Common myeloid progenitor, CD34-positive (primary cell): ENCODE measurements around the gene EHBP1L1.

Source experiments
- CTCF ChIA-PET: fragments of 350-600 bp; sonication (Branson Sonifier 250); formaldehyde crosslinking; loops from one replicate; lab custom pipeline; 2021; ENCODE audit warnings: antibody characterized with exemption; lab: Charles Lee
- POLR2A ChIA-PET: fragments of 350-600 bp; sonication (Branson Sonifier 250); formaldehyde crosslinking; loops from one replicate; lab custom pipeline; 2021; ENCODE audit warnings: antibody characterized with exemption; lab: Charles Lee
- DNase-seq, 3 donors: peaks; one replicate each; pipeline versions ENCODE4 v3.0.0 to v3.0.0-alpha.2; 2013
- H3K27ac ChIP-seq, 2 experiments: 1 replicate in 1 of 2; 2 replicates in 1 of 2; pipeline ENCODE4 v1.7.0; 2013; ENCODE audit warnings: inconsistent platforms in 2 of 2, low read length in 2 of 2, mild to moderate bottlenecking in 2 of 2, low read depth in 1 of 2, moderate library complexity in 1 of 2; ENCODE audit not compliant: severe bottlenecking in 2 of 2, insufficient read depth in 1 of 2, poor library complexity in 1 of 2
- H3K27me3 ChIP-seq, 5 experiments: replicated peaks in 2 of 5; 1 replicate in 3 of 5; 2 replicates in 2 of 5; pipeline versions ENCODE4 v1.6.1 to v1.7.0; 2013; ENCODE audit warnings: low read length in 4 of 5, mild to moderate bottlenecking in 2 of 5, moderate library complexity in 2 of 5, inconsistent platforms in 1 of 5; ENCODE audit not compliant: insufficient read depth in 5 of 5, control insufficient read depth in 4 of 5
- H3K36me3 ChIP-seq, 4 experiments: 1 replicate in 2 of 4; 2 replicates in 2 of 4; pipeline versions ENCODE4 v1.6.1 to v1.7.0; 2013; ENCODE audit warnings: low read length in 3 of 4, control low read depth in 1 of 4, mild to moderate bottlenecking in 1 of 4; ENCODE audit not compliant: control insufficient read depth in 4 of 4, insufficient read depth in 4 of 4
- H3K4me1 ChIP-seq, 4 experiments: 1 replicate in 3 of 4; 2 replicates in 1 of 4; pipeline versions ENCODE4 v1.6.1 to v1.7.1; 2013; ENCODE audit warnings: low read length in 3 of 4, mild to moderate bottlenecking in 3 of 4, control low read depth in 1 of 4, inconsistent platforms in 1 of 4, moderate library complexity in 1 of 4; ENCODE audit not compliant: control insufficient read depth in 4 of 4, insufficient read depth in 4 of 4; ENCODE audit errors: control extremely low read depth in 1 of 4
- H3K4me3 ChIP-seq, 7 experiments: 1 replicate in 4 of 7; 2 replicates in 3 of 7; pipeline versions ENCODE4 v1.5.1 to v1.7.0; 2013; ENCODE audit warnings: mild to moderate bottlenecking in 7 of 7, low read length in 6 of 7, moderate library complexity in 6 of 7, inconsistent platforms in 2 of 7, low read depth in 2 of 7, control low read depth in 1 of 7; ENCODE audit not compliant: insufficient read depth in 4 of 7, control insufficient read depth in 1 of 7; ENCODE audit errors: extremely low read depth in 1 of 7
- H3K9me3 ChIP-seq, 5 experiments: 1 replicate in 4 of 5; 2 replicates in 1 of 5; pipeline versions ENCODE4 v1.6.1 to v1.7.1; 2013; ENCODE audit warnings: low read length in 4 of 5, mild to moderate bottlenecking in 2 of 5, inconsistent platforms in 1 of 5, low read depth in 1 of 5, moderate library complexity in 1 of 5; ENCODE audit not compliant: control insufficient read depth in 4 of 5, insufficient read depth in 2 of 5; ENCODE audit errors: control extremely low read depth in 1 of 5
- WGBS: methylation state at CpG from one replicate; pipeline ENCODE4 v1.1.5; 2013; ENCODE audit not compliant: insufficient coverage; 5-methylcytosine and 5-hydroxymethylcytosine counted together

The EHBP1L1 gene

DNA sequence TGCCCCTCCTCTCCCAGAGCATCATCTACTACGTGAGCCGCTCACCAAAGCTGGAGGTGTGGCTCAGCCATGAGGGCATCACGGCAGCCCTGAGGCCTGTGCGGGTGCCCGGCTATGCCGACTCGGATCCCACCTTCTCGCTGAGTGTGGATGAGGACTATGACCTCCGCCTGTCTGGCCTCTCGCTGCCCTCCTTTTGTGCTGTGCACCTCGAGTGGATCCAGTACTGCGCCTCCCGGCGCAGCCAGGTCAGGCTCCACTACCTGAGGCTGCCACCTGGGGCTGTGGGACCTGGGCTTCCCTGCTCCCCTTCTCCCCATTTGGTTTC lies 58.2 kb downstream of the EHBP1L1 start:
- no peak for DNase-seq
- WGBS, result 94% methylated on average over 9 of the region's 14 CpGs
- Histone ChIP-seq H3K36me3 (peaks cover 6 to 74% (median 41%) of the 10 kb centered on the region in 4 experiments), H3K9me3 (no peaks in the 10 kb centered on the region), H3K4me1 (peaks cover 0 to 47% (median 36%) of the 10 kb centered on the region in 4 experiments), H3K27ac (peak overlapping the region in 1 of 2 experiments; percentile 26), H3K27me3 (no peaks in the 10 kb centered on the region), H3K4me3 (peak overlapping the region in 2 of 7 experiments; percentile 46 to 57)
- CTCF ChIA-PET, result interaction anchor here (0.7 to 3.5 kb wide), 10 partner anchors 9 to 185 kb away, joined by 3 to 18 read pairs (median 3); no protein-coding TSS in a partner anchor
- POLR2A ChIA-PET, result no interaction called here

DNA sequence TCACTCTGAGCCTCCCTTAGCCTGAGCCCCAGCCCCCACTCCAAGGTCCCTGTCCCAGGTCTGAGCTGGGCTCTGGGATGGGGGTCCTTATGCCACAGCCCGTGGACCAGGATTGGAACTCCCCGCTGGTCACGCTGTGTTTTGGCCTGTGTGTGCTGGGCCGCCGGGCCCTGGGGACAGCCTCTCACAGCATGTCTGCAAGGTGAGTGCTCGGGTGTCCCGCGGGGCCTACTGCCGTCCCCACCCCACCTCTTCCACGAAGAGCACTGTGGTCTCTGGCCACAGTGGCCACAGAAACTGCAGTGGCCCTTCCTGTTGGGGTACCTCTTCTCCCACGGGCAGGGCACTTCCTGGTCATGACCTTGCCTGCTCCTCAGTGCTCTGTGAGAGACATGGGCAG lies 58.6 kb downstream of the EHBP1L1 start:
- Histone ChIP-seq H3K4me1 (peaks cover 0 to 50% (median 38%) of the 10 kb centered on the region in 4 experiments), H3K36me3 (peaks cover 2 to 71% (median 39%) of the 10 kb centered on the region in 4 experiments), H3K27me3 (no peaks in the 10 kb centered on the region), H3K9me3 (no peaks in the 10 kb centered on the region), H3K4me3 (peak overlapping the region in 2 of 7 experiments; percentile 46 to 57), H3K27ac (no peak overlapping the region)
- WGBS, result 89% methylated on average over 11 of the region's 11 CpGs
- POLR2A ChIA-PET, result no interaction called here
- DNase-seq, result no peak
- CTCF ChIA-PET, result interaction anchor here (1.2 to 2.8 kb wide), 7 partner anchors 9 to 184 kb away, joined by 3 to 14 read pairs (median 3); no protein-coding TSS in a partner anchor

DNA sequence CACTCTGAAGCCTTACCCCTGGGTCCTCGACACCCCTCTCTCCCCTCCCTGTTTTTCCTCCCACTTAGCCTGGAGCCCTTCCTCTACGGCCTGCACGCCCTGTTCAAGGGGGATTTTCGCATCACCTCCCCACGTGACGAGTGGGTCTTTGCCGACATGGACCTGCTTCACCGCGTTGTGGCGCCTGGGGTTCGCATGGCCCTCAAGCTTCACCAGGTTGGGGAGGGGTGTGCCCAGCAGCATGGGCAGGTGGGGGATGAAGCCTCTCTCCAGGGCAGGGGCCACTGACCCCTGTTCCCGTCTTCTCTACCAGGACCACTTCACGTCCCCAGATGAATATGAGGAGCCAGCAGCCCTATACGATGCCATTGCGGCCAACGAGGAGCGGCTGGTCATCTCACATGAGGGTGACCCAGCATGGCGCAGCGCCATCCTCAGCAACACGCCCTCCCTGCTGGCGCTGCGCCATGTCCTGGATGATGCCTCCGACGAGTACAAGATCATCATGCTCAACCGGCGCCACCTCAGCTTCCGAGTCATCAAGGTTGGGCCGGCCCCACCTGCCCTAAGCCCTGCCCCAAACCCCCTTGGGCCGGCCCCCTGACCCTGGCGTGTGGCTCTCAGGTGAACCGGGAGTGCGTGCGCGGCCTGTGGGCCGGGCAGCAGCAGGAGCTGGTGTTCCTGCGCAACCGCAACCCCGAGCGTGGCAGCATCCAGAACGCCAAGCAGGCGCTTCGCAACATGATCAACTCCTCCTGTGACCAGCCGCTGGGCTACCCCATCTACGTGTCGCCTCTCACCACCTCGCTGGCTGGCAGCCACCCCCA lies 59.3 kb downstream of the EHBP1L1 start:
- H3K4me3 ChIP-seq, result no peak overlapping the region
- H3K4me1 ChIP-seq, result peaks cover 4 to 57% (median 45%) of the 10 kb centered on the region in 4 experiments
- POLR2A ChIA-PET, result no interaction called here
- no peak for DNase-seq
- H3K9me3 ChIP-seq, result no peaks in the 10 kb centered on the region
- no peak overlapping the region for H3K27ac ChIP-seq
- 97% methylated on average over 35 of the region's 46 CpGs for WGBS
- H3K27me3 ChIP-seq, result no peaks in the 10 kb centered on the region
- CTCF ChIA-PET, result interaction anchor here (1.2 to 2.8 kb wide), 4 partner anchors 10 to 70 kb away, joined by 3 to 14 read pairs (median 3); no protein-coding TSS in a partner anchor
- H3K36me3 ChIP-seq, result peaks cover 0 to 64% (median 34%) of the 10 kb centered on the region in 4 experiments

DNA sequence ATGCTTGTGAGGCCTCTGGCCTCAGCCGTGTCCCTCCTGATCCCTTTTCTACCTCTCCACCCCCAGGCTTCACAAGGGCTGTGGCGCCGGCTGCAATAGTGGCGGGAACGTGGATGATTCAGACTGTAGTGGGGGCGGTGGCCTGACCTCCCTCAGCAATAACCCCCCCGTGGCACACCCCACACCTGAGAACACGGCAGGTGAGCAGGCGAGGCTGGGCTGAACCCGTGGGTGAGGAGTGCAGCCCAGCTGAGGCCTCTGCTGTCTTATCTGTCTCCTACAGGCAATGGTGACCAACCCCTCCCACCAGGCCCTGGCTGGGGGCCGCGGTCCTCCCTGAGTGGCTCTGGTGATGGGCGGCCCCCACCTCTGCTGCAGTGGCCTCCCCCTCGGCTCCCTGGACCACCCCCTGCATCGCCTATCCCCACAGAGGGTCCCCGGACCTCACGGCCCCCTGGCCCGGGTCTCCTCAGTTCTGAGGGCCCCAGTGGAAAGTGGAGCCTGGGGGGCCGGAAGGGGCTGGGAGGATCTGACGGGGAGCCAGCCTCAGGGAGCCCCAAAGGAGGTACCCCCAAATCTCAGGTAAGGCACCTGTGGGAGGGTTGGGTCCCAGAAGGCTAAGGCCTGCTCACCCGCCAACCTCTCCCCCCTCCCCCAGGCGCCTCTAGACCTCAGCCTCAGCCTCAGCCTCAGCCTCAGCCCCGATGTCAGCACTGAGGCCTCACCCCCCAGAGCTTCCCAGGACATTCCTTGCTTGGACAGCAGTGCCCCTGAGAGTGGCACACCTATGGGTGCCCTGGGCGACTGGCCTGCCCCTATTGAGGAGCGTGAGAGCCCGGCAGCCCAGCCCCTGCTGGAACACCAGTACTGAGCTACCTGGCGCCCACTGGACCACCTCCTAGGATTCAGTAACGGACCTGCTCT lies 60.5 kb downstream of the EHBP1L1 start:
- ChIA-PET POLR2A (interaction anchor here (0.8 kb wide), 1 partner anchor 75 kb away, joined by 4 read pairs; the partner anchor contains the start of gene KAT5), CTCF (interaction anchor here (5.6 kb wide), 1 partner anchor 10 kb away, joined by 56 read pairs; no protein-coding TSS in a partner anchor)
- no peak overlapping the region for H3K4me3 ChIP-seq
- H3K4me1 ChIP-seq, result peaks cover 5 to 70% (median 57%) of the 10 kb centered on the region in 4 experiments
- DNase-seq, result no peak
- no peaks in the 10 kb centered on the region for H3K27me3 ChIP-seq
- H3K27ac ChIP-seq, result peak overlapping the region in 1 of 2 experiments; percentile 12
- H3K36me3 ChIP-seq, result peaks cover 0 to 53% (median 24%) of the 10 kb centered on the region in 4 experiments
- 99% methylated on average over 20 of the region's 28 CpGs for WGBS
- H3K9me3 ChIP-seq, result no peaks in the 10 kb centered on the region

DNA sequence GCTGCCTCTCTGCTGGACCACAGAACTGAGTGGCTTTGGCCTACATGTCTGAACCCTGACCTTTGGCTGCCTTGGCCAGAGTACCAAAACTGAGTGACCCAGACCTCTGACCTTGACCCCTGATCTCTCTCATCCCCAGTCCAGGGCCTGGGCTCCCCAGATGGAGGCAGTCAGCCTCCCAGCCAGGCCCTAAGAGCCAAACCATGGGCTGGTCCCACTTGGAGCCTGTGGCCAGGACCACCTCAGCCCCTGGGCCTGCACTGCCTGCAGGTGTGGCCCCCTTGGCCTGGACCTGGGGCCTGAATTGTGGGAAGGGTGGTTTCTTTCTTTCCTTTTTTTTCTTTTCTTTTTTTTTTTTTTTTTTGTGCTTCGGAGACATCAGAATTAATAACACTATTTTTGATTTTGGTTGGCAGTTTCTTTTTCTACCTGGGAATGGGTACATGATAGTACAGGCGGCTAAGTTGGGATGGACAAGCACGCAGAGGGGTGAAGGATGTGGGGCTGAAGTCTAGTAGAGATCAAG lies 61.2 kb downstream of the EHBP1L1 start:
- H3K36me3 ChIP-seq, result peaks cover 0 to 47% (median 20%) of the 10 kb centered on the region in 4 experiments
- CTCF ChIA-PET, result interaction anchor here (1.1 to 6.5 kb wide), 4 partner anchors 11 to 75 kb away, joined by 3 to 56 read pairs (median 30); partner anchors contain the start of gene KAT5
- H3K27me3 ChIP-seq, result no peaks in the 10 kb centered on the region
- 100% methylated on average over 2 of the region's 3 CpGs for WGBS
- POLR2A ChIA-PET, result interaction anchor here (0.8 to 2.0 kb wide), 4 partner anchors 16 to 75 kb away, joined by 4 to 18 read pairs (median 9); partner anchors contain the start of genes KAT5 and RELA
- H3K4me3 ChIP-seq, result peak overlapping the region in 2 of 7 experiments; percentile 83 to 84
- no peaks in the 10 kb centered on the region for H3K9me3 ChIP-seq
- DNase-seq, result no peak
- H3K4me1 ChIP-seq, result peaks cover 5 to 77% (median 64%) of the 10 kb centered on the region in 4 experiments
- no peak overlapping the region for H3K27ac ChIP-seq

DNA sequence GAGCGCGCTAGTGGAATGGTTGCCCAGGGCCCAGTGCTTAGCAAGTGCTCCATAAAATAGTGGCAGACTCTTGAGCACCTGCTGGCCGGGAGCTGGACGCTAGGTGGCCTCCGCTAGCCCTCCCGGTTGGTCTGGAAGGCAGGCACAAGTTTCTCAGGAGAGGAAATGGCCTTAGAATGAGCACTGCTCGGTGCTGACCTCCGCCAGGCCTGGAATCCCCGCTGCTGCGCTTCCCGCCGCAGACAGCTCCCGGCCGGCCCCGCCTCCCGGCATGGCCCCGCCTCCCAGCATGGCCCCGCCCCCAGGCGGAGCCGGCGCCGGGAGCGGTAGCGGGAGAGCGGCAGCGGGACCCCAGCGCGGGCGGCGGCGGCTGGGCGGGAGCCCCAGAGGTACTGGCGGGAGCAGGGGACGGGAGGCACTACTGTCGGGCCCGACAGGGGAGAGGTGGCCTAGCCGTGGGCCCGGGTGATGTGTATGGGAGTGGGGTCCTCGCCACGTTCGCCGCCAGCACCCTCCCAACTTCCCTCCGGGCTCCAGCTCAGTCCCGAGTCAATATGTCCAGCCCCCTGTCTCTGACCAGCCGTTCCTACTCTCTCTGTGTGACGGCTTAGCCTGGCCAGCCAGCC lies 62.1 kb downstream of the EHBP1L1 start, which contains the start of gene SIPA1:
Gene SIPA1 (plus strand): TSS at position 308 of the 626 bp plus-strand sequence. CDS start 2,821 bp downstream, outside the sequence.
- Histone ChIP-seq H3K4me1 (peaks cover 5 to 82% (median 70%) of the 10 kb centered on the region in 4 experiments), H3K9me3 (no peaks in the 10 kb centered on the region), H3K36me3 (peaks cover 0 to 49% (median 23%) of the 10 kb centered on the region in 4 experiments), H3K27me3 (no peaks in the 10 kb centered on the region), H3K4me3 (peak within 1 kb of the TSS; percentile 60 to 84 (median 79)), H3K27ac (peak within 1 kb of the TSS; percentile 33 to 84)
- ChIA-PET POLR2A (interaction anchor here (1.7 to 2.0 kb wide), 3 partner anchors 15 to 25 kb away, joined by 7 to 18 read pairs (median 11); partner anchors contain the start of gene RELA), CTCF (interaction anchor here (1.1 to 6.5 kb wide), 7 partner anchors 12 to 384 kb away, joined by 3 to 56 read pairs (median 3); partner anchors contain the start of gene KAT5)
- 5% methylated on average over 37 of the region's 46 CpGs for whole genome bisulfite sequencing
- DNase-seq, result peak in 2 of 3 donors; percentile 63 to 67
